Measurements from ENCODE around the gene RYR1.
A peak's percentile ranks its signal among the peaks of the same experiment; 100 is the strongest.

The RYR1 gene

GRCh38 chr19:38449518-38449917 lies 16.0 kb downstream of the RYR1 start:
- TF ChIP-seq CTCF (IDR thresholded peaks at IDR 0.05), result no peak
- Mint-ChIP-seq H3K9me3 (peaks cover 4% of the 10 kb centered on the region), H3K4me1 (no peaks in the 10 kb centered on the region), H3K27me3 (ENCODE audit: low read depth, poor library complexity) (peaks cover 3% of the 10 kb centered on the region), H3K27ac (no peak overlapping the region), H3K36me3 (ENCODE audit: low read depth) (peaks cover 17% of the 10 kb centered on the region), H3K4me3 (no peak overlapping the region)
- no peak for DNase-seq

- no peak overlapping the region for H3K4me3 Mint-ChIP-seq
- no peak for DNase-seq
- TF ChIP-seq CTCF (IDR thresholded peaks at IDR 0.05), result no peak
- H3K27me3 Mint-ChIP-seq (ENCODE audit: low read depth, poor library complexity), result peaks cover 2% of the 10 kb centered on the region
- H3K36me3 Mint-ChIP-seq (ENCODE audit: low read depth), result peaks cover 22% of the 10 kb centered on the region
- H3K27ac Mint-ChIP-seq, result no peak overlapping the region
- no peaks in the 10 kb centered on the region for H3K4me1 Mint-ChIP-seq
- H3K9me3 Mint-ChIP-seq, result peaks cover 4% of the 10 kb centered on the region
These were observed 17.5 kb downstream of the RYR1 start for GRCh38 chr19:38451036-38451435.

DNA sequence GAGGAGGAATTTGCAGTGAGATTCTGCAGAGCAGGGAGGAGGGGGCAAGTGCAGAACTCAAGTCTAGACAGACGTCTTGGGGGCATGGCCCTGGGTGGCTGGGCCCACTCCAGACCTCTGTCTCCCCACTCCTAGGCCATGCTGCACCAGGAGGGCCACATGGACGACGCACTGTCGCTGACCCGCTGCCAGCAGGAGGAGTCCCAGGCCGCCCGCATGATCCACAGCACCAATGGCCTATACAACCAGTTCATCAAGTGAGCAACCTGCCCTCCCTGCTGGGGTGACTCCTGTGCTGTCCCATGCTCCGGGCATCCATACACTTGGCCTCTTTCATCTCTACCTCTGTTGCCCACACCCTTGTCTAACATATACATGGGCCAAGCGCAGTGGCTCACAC lies 18.1 kb downstream of the RYR1 start:
- peaks cover 4% of the 10 kb centered on the region for H3K9me3 Mint-ChIP-seq
- DNase-seq, result no peak
- no peak for TF ChIP-seq CTCF (IDR thresholded peaks at IDR 0.05)
- no peak overlapping the region for H3K27ac Mint-ChIP-seq
- H3K4me1 Mint-ChIP-seq, result no peaks in the 10 kb centered on the region
- H3K27me3 Mint-ChIP-seq (ENCODE audit: low read depth, poor library complexity), result peaks cover under 1% of the 10 kb centered on the region
- H3K4me3 Mint-ChIP-seq, result no peak overlapping the region
- H3K36me3 Mint-ChIP-seq (ENCODE audit: low read depth), result peaks cover 22% of the 10 kb centered on the region

DNA sequence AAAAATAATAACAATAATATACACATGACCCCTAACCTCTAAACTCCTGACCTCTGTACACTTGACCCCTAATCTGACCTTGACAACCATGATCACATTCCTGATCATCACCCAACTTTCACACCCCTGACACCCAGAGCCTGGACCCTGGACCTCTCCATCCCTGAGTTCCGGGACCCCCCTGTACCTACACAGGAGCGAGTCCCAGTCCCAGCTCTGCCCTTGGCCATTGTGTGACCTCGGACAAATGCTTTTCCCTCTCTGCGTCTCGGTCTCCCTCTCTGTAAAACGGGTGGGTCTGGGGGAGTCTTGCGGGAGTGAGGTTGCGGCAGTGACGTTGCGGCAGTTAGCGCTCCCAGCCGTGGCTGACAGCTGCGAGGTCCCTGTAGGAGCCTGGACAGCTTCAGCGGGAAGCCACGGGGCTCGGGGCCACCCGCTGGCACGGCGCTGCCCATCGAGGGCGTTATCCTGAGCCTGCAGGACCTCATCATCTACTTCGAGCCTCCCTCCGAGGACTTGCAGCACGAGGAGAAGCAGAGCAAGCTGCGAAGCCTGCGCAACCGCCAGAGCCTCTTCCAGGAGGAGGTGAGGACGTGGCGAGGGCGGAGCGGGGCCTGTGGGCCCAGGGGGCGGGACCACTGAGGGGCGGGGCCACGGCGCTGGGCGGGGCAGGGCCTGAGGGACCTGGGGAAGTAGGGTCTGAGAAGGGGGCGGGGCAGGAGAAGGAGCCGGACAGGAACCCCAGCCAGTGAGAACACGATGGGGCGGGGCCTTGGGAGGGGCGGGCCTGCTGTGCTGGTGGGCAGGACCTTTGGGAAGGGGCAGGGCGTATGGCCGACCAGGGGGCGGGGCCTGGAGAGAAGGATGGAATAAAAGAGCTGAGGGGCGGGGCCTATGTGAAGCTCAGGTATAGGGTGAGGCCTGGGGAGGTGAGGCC lies 19.2 kb downstream of the RYR1 start:
- Mint-ChIP-seq H3K4me1 (peaks cover 9% of the 10 kb centered on the region), H3K4me3 (no peak overlapping the region), H3K27ac (no peak overlapping the region), H3K9me3 (peaks cover 4% of the 10 kb centered on the region), H3K27me3 (ENCODE audit: low read depth, poor library complexity) (no peaks in the 10 kb centered on the region), H3K36me3 (ENCODE audit: low read depth) (peaks cover 30% of the 10 kb centered on the region)
- TF ChIP-seq CTCF (IDR thresholded peaks at IDR 0.05), result no peak
- DNase-seq, result peak; percentile 53

DNA sequence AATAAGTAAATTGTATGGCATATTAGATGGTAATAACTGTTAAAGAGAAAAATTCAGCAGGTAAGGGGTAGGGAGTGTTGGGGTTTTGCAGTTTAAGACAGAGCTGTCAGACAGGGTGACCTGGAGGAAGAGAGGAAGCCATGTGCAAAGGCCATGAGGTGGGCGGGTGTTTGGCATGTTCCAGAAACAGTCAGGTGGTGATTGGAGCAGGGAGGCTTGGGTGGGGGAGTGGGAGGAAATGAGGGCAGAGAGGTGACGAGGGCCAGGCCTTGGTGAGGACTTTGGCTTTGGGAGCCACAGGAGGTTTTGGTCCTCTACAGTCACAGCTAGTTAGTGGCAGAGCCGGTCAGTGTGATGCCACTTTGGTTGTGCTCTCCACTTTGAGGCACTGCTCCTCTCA lies 20.1 kb downstream of the RYR1 start:
- peaks cover 4% of the 10 kb centered on the region for H3K9me3 Mint-ChIP-seq
- peaks cover 36% of the 10 kb centered on the region for H3K36me3 Mint-ChIP-seq (ENCODE audit: low read depth)
- peaks cover 11% of the 10 kb centered on the region for H3K4me1 Mint-ChIP-seq
- no peak for DNase-seq
- no peaks in the 10 kb centered on the region for H3K27me3 Mint-ChIP-seq (ENCODE audit: low read depth, poor library complexity)
- TF ChIP-seq CTCF (IDR thresholded peaks at IDR 0.05), result no peak
- no peak overlapping the region for H3K4me3 Mint-ChIP-seq
- H3K27ac Mint-ChIP-seq, result no peak overlapping the region

DNA sequence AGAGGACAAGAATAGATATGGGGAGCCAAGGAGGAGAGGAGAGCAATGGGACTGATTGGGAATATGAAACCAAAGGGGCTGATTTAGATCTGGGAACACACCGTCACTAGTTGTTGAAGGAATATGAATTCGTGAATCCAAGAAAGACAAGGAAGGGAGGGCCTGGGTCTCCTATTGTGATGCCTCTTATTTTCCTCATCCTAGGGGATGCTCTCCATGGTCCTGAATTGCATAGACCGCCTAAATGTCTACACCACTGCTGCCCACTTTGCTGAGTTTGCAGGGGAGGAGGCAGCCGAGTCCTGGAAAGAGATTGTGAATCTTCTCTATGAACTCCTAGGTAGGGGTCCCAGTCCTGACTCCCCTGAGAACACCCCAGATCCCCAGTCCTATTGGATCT lies 21.5 kb downstream of the RYR1 start:
- Mint-ChIP-seq H3K4me1 (peaks cover 11% of the 10 kb centered on the region), H3K4me3 (no peak overlapping the region), H3K36me3 (ENCODE audit: low read depth) (peaks cover 49% of the 10 kb centered on the region), H3K9me3 (no peaks in the 10 kb centered on the region), H3K27me3 (ENCODE audit: low read depth, poor library complexity) (no peaks in the 10 kb centered on the region), H3K27ac (peak overlapping the region; percentile 54)
- no peak for TF ChIP-seq CTCF (IDR thresholded peaks at IDR 0.05)
- DNase-seq, result peak; percentile 61

Data from nephron progenitor cell (in vitro differentiated cells).